ENCODE data around the gene ZNF865.

Gene ZNF865

DNA sequence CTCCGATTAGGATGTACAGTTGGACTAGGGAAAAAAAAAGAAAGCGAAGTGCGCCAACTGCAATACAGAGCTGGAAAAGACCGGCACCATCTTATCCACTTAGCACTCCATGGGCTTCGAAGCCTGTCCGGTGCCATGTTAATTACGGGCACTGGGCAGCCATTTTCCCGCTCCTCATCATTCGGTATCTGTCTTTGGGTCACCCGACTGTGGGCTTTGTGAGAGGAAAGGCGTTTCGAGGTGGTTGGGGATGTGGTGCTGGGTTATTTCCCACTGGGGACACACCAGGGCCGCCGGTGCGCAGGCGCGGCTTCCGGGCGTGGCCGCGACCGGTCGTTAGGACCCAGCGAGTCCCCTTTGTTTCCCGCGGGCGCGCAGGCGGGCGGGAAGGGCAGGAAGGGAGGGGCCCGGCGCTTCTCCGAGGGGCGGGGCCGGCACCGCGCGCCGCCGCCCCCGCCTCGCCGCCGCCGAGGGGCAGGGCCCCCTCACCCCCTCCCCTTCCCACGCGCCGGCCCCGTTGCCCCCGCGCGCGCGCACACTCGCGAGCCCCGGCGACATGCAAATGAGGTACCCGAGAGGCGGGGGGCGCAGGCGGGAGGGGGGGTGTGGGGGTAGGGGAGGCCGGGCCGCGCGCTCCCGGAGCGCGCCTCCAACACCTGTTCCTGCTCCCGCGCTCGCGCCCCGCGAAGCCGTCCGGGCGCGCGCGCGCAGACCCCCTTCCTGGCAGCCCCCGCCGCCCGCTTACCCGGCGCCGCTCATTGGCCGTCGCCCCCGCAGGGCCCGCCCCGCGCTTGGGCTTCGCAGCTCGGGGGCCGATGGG, 5.4 kb upstream of the ZNF865 start, which contains the start of gene ZNF524:
ZNF524 (plus strand) TSS at position 447 of the 820 bp plus-strand sequence. CDS start 1,825 bp downstream, outside the sequence.
- H3K4me3 ChIP-seq (ENCODE audit: control insufficient read depth, low read depth, low read length) = peak within 1 kb of the TSS; percentile 87
- TF ChIP-seq, protein P1, sequence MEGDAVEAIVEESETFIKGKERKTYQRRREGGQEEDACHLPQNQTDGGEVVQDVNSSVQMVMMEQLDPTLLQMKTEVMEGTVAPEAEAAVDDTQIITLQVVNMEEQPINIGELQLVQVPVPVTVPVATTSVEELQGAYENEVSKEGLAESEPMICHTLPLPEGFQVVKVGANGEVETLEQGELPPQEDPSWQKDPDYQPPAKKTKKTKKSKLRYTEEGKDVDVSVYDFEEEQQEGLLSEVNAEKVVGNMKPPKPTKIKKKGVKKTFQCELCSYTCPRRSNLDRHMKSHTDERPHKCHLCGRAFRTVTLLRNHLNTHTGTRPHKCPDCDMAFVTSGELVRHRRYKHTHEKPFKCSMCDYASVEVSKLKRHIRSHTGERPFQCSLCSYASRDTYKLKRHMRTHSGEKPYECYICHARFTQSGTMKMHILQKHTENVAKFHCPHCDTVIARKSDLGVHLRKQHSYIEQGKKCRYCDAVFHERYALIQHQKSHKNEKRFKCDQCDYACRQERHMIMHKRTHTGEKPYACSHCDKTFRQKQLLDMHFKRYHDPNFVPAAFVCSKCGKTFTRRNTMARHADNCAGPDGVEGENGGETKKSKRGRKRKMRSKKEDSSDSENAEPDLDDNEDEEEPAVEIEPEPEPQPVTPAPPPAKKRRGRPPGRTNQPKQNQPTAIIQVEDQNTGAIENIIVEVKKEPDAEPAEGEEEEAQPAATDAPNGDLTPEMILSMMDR (conservative IDR thresholded peaks at IDR 0.05; ENCODE audit: control insufficient read depth, insufficient read depth, low read depth, low read length) = no peak
- DNase-seq (ENCODE audit: low read depth) = peak; percentile 82

DNA sequence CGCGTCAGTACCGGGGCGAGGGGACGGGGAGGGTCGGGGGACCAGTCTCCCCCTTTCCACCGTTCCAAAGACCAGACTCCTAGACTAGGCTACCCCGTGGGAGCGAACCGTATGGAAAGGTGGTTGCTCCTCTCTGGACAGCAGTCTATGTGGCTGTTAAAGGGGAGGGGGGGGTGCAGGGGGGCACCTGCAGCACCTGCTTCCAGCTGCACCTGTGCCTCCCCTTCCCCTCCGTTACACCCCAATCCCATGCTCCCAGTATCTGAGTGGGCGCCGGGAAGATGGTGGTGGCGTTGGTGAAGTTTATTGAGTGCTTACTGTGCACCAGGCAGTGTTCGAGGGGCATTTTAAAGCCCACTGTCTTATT, 4.8 kb upstream of the ZNF865 start:
- TF ChIP-seq, protein P1 (conservative IDR thresholded peaks at IDR 0.05; ENCODE audit: control insufficient read depth, insufficient read depth, low read depth, low read length) = no peak
- peak overlapping the region; percentile 87 for H3K4me3 ChIP-seq (ENCODE audit: control insufficient read depth, low read depth, low read length)
- no peak for DNase-seq (ENCODE audit: low read depth)

DNA sequence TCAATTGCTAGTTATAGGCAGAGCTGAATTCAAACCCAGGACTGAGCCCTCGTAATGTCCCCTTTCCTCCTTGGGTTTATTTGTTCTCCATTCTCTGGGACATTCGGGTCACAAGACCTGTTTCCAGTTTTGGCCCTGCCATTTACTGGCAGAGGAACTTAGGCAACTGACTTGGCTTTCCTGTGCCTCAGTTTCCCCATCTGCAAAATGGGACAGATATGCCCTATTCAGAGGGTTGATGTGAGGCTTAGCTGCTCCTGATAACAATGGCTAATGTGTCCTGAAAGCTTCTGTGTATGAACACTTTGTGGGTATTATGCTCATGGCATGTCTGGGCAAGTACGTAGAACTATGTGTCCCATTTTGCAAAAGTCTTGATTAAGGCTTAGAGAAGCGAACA, 4.4 kb upstream of the ZNF865 start:
- TF ChIP-seq, protein P1 (conservative IDR thresholded peaks at IDR 0.05; ENCODE audit: control insufficient read depth, insufficient read depth, low read depth, low read length) = no peak
- H3K4me3 ChIP-seq (ENCODE audit: control insufficient read depth, low read depth, low read length) = peak overlapping the region; percentile 87
- DNase-seq (ENCODE audit: low read depth) = no peak

DNA sequence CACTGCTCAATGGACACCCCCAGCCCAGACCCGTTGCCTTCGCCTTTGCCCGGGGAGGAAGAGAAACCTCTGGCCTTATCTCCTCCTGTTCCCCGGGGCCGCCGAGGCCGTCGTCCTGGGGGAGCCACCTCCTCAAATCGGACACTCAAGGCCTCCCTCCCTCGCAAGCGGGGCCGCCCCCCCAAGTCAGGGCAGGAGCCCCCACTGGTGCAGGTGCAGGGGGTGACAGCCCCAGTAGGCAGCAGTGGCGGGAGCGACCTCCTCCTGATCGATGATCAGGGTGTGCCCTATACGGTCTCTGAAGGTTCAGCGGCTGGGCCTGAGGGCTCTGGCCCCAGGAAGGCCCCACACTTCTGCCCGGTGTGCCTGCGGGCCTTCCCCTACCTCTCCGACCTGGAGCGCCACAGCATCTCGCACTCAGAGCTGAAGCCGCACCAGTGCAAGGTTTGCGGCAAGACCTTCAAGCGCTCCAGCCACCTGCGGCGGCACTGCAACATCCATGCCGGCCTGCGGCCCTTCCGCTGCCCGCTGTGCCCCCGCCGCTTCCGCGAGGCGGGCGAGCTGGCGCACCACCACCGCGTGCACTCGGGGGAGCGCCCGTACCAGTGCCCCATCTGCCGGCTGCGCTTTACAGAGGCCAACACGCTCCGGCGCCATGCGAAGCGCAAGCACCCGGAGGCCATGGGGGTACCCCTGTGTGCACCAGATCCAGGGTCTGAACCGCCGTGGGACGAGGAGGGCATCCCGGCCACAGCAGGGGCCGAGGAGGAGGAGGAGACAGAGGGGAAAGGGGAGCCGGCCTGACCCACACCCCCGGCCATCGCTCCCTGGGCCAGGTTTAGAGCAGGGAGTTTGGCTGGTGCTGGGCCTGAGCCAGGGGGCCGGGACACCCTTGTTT, 3.1 kb upstream of the ZNF865 start:
- TF ChIP-seq, protein P1 (conservative IDR thresholded peaks at IDR 0.05; ENCODE audit: control insufficient read depth, insufficient read depth, low read depth, low read length) = no peak
- no peak overlapping the region for H3K4me3 ChIP-seq (ENCODE audit: control insufficient read depth, low read depth, low read length)
- no peak for DNase-seq (ENCODE audit: low read depth)

DNA sequence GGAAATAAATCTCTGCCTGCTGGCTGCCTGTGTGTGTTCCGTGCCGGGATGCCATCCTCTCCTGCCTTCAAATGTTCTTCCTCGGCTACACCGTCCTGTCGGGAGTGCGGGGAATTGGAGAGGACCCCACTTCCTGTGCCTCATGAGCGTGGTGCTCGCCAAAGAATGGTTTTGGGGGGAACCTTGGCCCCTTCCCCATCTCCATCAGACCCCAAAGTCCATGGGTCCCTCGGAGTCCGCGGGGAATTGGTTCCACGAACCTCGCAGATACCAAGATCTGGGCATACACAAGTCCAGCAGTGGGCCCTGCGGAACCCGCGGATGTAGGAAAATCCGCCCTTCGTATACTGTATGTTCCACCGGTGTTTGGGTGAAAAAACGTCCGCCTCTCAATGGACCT, 2.3 kb upstream of the ZNF865 start:
- DNase-seq (ENCODE audit: low read depth) = no peak
- TF ChIP-seq, protein P1 (conservative IDR thresholded peaks at IDR 0.05; ENCODE audit: control insufficient read depth, insufficient read depth, low read depth, low read length) = no peak
- H3K4me3 ChIP-seq (ENCODE audit: control insufficient read depth, low read depth, low read length) = no peak overlapping the region

DNA sequence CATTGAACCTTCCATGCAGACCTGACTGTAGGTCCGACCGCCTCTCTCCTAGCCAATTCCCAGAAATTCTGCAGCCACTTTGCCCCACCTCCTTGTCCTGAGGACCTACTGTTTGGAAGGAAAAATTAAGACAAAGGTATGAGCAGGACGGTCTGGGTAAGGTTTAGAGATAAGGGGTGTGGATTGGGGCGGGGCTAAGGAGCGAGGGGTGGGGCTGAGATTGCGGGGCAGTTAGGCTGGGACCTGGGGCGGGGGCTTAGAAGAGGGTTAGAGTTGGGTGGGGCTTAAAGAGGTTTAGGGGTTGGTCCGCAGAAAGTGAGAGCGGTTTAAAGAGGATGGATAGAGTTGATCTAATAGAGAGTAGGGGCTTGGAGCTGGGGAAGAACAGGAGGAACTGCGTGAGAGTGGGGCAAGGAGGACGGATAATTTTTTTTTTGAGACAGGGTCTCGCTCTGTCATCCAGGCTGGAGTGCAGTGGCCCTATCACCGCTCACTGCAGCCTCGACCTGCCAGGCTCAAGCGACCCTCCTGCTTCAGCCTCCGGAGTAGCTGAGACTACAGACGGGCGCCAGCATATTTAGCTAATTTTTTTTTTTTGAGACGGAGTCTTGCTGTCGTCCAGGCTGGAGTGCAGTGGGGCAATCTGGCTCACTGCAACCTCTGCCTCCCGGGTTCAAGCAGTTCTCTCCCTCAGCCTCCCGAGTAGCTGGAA, 1.7 kb upstream of the ZNF865 start:
- TF ChIP-seq, protein P1 (conservative IDR thresholded peaks at IDR 0.05; ENCODE audit: control insufficient read depth, insufficient read depth, low read depth, low read length) = no peak
- H3K4me3 ChIP-seq (ENCODE audit: control insufficient read depth, low read depth, low read length) = no peak overlapping the region
- no peak for DNase-seq (ENCODE audit: low read depth)

Data from fibroblast of mammary gland (primary cell).